ENCODE data around the gene MEP1A.

MEP1A gene

DNA sequence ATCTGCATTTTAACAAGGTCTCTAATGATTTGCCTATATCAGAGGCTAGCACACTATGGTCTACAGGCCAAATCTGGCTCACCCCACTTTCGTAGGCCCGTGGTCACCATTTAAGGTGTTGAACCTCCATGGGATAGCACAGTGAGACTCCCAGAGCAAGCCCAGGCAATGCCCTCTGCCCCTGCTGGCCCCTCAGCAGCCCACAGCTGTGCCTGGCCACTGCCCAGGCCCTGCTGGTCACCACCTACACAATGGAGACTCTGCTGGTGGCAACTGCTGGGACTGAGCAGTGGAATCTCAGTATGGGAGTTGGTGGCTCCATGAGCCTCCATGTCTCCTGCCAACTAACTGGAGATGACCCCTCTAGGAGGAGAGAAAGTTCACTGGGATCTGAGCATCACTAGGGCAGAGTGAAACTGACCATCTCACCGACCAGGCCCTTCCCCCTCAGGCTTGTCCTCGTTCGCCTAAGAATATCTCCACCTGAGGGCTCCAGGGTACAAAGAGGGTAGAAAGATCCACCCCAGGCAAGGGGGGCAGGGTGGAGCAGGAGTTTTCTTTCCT lies 44.2 kb upstream of the MEP1A start:
- Histone ChIP-seq H3K27me3 (ENCODE audit: insufficient read depth, poor library complexity, severe bottlenecking) (no peaks in the 10 kb centered on the region), H3K4me3 (ENCODE audit: severe bottlenecking) (no peak overlapping the region), H3K4me1 (ENCODE audit: insufficient read depth, poor library complexity, severe bottlenecking) (no peaks in the 10 kb centered on the region), H3K36me3 (ENCODE audit: low read depth) (no peaks in the 10 kb centered on the region), H3K9me3 (ENCODE audit: severe bottlenecking) (no peaks in the 10 kb centered on the region), H3K27ac (ENCODE audit: poor library complexity, severe bottlenecking) (no peak overlapping the region)
- TF ChIP-seq, protein P1, sequence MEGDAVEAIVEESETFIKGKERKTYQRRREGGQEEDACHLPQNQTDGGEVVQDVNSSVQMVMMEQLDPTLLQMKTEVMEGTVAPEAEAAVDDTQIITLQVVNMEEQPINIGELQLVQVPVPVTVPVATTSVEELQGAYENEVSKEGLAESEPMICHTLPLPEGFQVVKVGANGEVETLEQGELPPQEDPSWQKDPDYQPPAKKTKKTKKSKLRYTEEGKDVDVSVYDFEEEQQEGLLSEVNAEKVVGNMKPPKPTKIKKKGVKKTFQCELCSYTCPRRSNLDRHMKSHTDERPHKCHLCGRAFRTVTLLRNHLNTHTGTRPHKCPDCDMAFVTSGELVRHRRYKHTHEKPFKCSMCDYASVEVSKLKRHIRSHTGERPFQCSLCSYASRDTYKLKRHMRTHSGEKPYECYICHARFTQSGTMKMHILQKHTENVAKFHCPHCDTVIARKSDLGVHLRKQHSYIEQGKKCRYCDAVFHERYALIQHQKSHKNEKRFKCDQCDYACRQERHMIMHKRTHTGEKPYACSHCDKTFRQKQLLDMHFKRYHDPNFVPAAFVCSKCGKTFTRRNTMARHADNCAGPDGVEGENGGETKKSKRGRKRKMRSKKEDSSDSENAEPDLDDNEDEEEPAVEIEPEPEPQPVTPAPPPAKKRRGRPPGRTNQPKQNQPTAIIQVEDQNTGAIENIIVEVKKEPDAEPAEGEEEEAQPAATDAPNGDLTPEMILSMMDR (IDR thresholded peaks at IDR 0.05; ENCODE audit: poor library complexity, severe bottlenecking) = no peak
- no peak for DNase-seq (ENCODE audit: low spot score)
- no peak for ATAC-seq (ENCODE audit: low read depth)

GRCh38 chr6:46749731-46750130 lies 43.5 kb upstream of the MEP1A start:
- no peak for ATAC-seq (ENCODE audit: low read depth)
- no peak overlapping the region for H3K27ac ChIP-seq (ENCODE audit: poor library complexity, severe bottlenecking)
- DNase-seq (ENCODE audit: low spot score) = no peak
- TF ChIP-seq, protein P1 (IDR thresholded peaks at IDR 0.05; ENCODE audit: poor library complexity, severe bottlenecking) = no peak
- no peaks in the 10 kb centered on the region for H3K36me3 ChIP-seq (ENCODE audit: low read depth)
- no peaks in the 10 kb centered on the region for H3K4me1 ChIP-seq (ENCODE audit: insufficient read depth, poor library complexity, severe bottlenecking)
- no peaks in the 10 kb centered on the region for H3K27me3 ChIP-seq (ENCODE audit: insufficient read depth, poor library complexity, severe bottlenecking)
- H3K9me3 ChIP-seq (ENCODE audit: severe bottlenecking) = no peaks in the 10 kb centered on the region
- H3K4me3 ChIP-seq (ENCODE audit: severe bottlenecking) = no peak overlapping the region

DNA sequence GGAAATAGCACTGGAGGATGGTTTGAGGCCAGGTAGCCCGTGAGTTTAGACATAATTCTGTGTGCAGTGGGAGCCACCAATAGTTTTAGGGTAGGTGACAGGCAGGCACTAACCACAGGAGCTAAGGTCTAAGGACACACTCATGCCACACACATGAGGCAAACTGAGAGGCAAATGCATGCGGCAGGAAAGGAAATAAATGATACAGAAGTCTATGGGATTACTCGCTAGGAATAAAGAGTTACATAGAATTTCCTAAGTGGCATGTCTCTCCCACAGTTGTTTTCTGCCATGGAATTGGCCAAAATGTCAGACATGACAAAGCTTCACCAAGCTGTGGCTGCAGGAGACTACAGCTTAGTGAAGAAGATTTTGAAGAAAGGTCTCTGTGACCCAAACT lies 41.5 kb upstream of the MEP1A start:
- Histone ChIP-seq H3K27me3 (ENCODE audit: insufficient read depth, poor library complexity, severe bottlenecking) (no peaks in the 10 kb centered on the region), H3K27ac (ENCODE audit: poor library complexity, severe bottlenecking) (no peak overlapping the region), H3K4me1 (ENCODE audit: insufficient read depth, poor library complexity, severe bottlenecking) (no peaks in the 10 kb centered on the region), H3K4me3 (ENCODE audit: severe bottlenecking) (no peak overlapping the region), H3K9me3 (ENCODE audit: severe bottlenecking) (no peaks in the 10 kb centered on the region), H3K36me3 (ENCODE audit: low read depth) (no peaks in the 10 kb centered on the region)
- DNase-seq (ENCODE audit: low spot score) (no peak), ATAC-seq (ENCODE audit: low read depth) (no peak)
- TF ChIP-seq, protein P1 (IDR thresholded peaks at IDR 0.05; ENCODE audit: poor library complexity, severe bottlenecking) = no peak

- Histone ChIP-seq H3K4me3 (ENCODE audit: severe bottlenecking) (no peak overlapping the region), H3K27me3 (ENCODE audit: insufficient read depth, poor library complexity, severe bottlenecking) (no peaks in the 10 kb centered on the region), H3K9me3 (ENCODE audit: severe bottlenecking) (no peaks in the 10 kb centered on the region), H3K36me3 (ENCODE audit: low read depth) (no peaks in the 10 kb centered on the region), H3K4me1 (ENCODE audit: insufficient read depth, poor library complexity, severe bottlenecking) (no peaks in the 10 kb centered on the region), H3K27ac (ENCODE audit: poor library complexity, severe bottlenecking) (no peak overlapping the region)
- DNase-seq (ENCODE audit: low spot score) = no peak
- TF ChIP-seq, protein P1 (IDR thresholded peaks at IDR 0.05; ENCODE audit: poor library complexity, severe bottlenecking) = no peak
- no peak for ATAC-seq (ENCODE audit: low read depth)
Observed at GRCh38 chr6:46755865-46756264, 37.3 kb upstream of the MEP1A start.

DNA sequence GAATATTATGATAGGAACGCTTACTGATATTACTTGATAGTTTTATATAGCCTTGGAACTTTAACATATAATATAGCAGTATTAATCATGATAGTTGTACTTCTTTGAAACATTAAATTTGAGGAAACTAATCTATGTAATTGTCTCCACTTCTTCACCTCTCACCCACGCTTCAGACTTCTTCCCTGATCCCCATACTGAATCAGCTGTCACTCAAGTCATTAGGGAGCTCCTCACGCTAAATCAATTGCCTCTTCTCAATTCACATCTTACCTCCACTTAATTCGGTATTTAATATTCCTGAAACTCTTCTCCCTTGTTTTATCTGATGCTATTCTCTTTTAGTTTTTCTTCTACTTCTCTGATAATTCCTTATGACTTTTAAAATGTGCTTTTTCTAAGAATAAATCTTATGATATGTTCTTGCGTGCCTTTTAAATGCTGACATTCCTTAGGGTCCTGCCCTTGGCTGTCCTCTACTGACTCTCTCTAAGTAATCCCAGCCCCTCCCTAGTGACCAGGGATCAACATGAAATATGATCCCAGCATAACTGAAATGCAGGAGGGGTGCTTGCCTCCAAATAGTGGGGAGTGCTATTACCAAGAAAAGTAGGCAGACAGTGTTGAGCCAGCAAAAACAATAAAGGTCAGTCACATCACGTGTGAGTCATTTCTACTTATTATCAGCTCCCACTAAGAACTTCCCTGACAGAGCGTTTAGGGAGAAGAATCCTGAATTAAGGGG lies 36.5 kb upstream of the MEP1A start:
- no peak overlapping the region for H3K27ac ChIP-seq (ENCODE audit: poor library complexity, severe bottlenecking)
- DNase-seq (ENCODE audit: low spot score) = no peak
- H3K4me1 ChIP-seq (ENCODE audit: insufficient read depth, poor library complexity, severe bottlenecking) = no peaks in the 10 kb centered on the region
- TF ChIP-seq, protein P1 (IDR thresholded peaks at IDR 0.05; ENCODE audit: poor library complexity, severe bottlenecking) = no peak
- ATAC-seq (ENCODE audit: low read depth) = peak; percentile 49; the same call in 2 of the 3 replicates
- H3K9me3 ChIP-seq (ENCODE audit: severe bottlenecking) = no peaks in the 10 kb centered on the region
- H3K27me3 ChIP-seq (ENCODE audit: insufficient read depth, poor library complexity, severe bottlenecking) = no peaks in the 10 kb centered on the region
- H3K36me3 ChIP-seq (ENCODE audit: low read depth) = no peaks in the 10 kb centered on the region
- H3K4me3 ChIP-seq (ENCODE audit: severe bottlenecking) = no peak overlapping the region
